ENCODE measurements around the gene TBC1D8. TPM values are rescaled to one million over a fixed set of nuclear protein-coding genes. Genes with fewer than 3 reads are reported as not detected.

Gene TBC1D8
- total and polyA plus RNA-seq, 2 of the 13 experiments (the other 11 are each of a cell fraction or from before 2014, with no cell fraction given), result 45.1 to 95.4 TPM

- ChIA-PET POLR2A (no interaction called here), CTCF (ENCODE audit: low intra/inter-chr PET ratio, low total read pairs) (interaction anchor here (4.6 kb wide), 1 partner anchor 112 kb away, joined by 93 read pairs; the partner anchor contains the start of gene TBC1D8)
- Histone ChIP-seq H3K36me3 (replicated peaks in 1 of 2; ENCODE audit: control insufficient read depth in 1 of 2, insufficient read depth in 2 of 2, low read length in 2 of 2) (peaks cover 33 to 74% of the 10 kb centered on the region in 2 experiments), H3K4me2 (ENCODE audit: low read depth, low read length) (no peak overlapping the region), H3K27me3 (ENCODE audit: control insufficient read depth in 1 of 2, insufficient read depth in 2 of 2, low read length in 2 of 2) (no peaks in the 10 kb centered on the region), H3K4me3 (replicated peaks in 1 of 3; ENCODE audit: insufficient read depth in 1 of 3, low read depth in 2 of 3, low read length in 3 of 3) (no peak overlapping the region), H3K9ac (ENCODE audit: insufficient read depth, low read depth, low read length) (no peak overlapping the region), H3K27ac (ENCODE audit: extremely low read length, insufficient read depth, low read length) (no peak overlapping the region), H3K79me2 (ENCODE audit: insufficient read depth, low read length) (peaks cover 3% of the 10 kb centered on the region), H3K4me1 (ENCODE audit: insufficient read depth, low read length) (peaks cover 16% of the 10 kb centered on the region), H3K9me3 (ENCODE audit: low read length) (no peaks in the 10 kb centered on the region), H2AFZ (ENCODE audit: low read length) (no peak overlapping the region), H4K20me1 (ENCODE audit: insufficient read depth, low read length) (no peaks in the 10 kb centered on the region)
- FAIRE-seq (no peak), ATAC-seq (no peak), DNase-seq (ENCODE audit: low spot score) (no peak)
- no TSS peak for BruUV-seq (replicated peaks)
- in situ Hi-C loops (cut with HindIII; ENCODE audit: extremely low pct_ligation_motif_present, low pct_unique_long_range_greater_than_20kb) (no loop called here), intact Hi-C loops (cut with micrococcal nuclease; ENCODE audit: unreplicated experiment) (no loop called here)
- TF ChIP-seq ZNF550 (CRISPR knock-in tag; IDR thresholded peaks at IDR 0.05; ENCODE audit: borderline replicate concordance) (no peak), CEBPZ (IDR thresholded peaks at IDR 0.05; ENCODE audit: low read length) (no peak), ZNF354B (CRISPR knock-in tag; IDR thresholded peaks at IDR 0.05) (no peak), ZFP90 (CRISPR knock-in tag; IDR thresholded peaks at IDR 0.05; ENCODE audit: borderline replicate concordance) (no peak), ZNF660 (CRISPR knock-in tag; IDR thresholded peaks at IDR 0.05; ENCODE audit: borderline replicate concordance, low read depth) (no peak), ATF4 (CRISPR knock-in tag; IDR thresholded peaks at IDR 0.05) (no peak), ZNF530 (CRISPR knock-in tag; IDR thresholded peaks at IDR 0.05; ENCODE audit: low read depth) (no peak), ELF4 (CRISPR knock-in tag; IDR thresholded peaks at IDR 0.05; ENCODE audit: borderline replicate concordance) (no peak), CEBPB (IDR thresholded peaks at IDR 0.05; ENCODE audit: borderline replicate concordance, low read depth, low read length) (no peak), ZSCAN25 (CRISPR knock-in tag; IDR thresholded peaks at IDR 0.05) (no peak), ZNF777 (CRISPR knock-in tag; IDR thresholded peaks at IDR 0.05) (no peak), HNF4G (IDR thresholded peaks at IDR 0.05; ENCODE audit: borderline replicate concordance, low read depth, low read length) (no peak), HNF4G (CRISPR knock-in tag; IDR thresholded peaks at IDR 0.05; ENCODE audit: borderline replicate concordance, low read depth) (no peak), JUN (CRISPR knock-in tag; IDR thresholded peaks at IDR 0.05) (no peak), MTA3 (CRISPR knock-in tag; IDR thresholded peaks at IDR 0.05) (no peak), ZNF589 (CRISPR knock-in tag; conservative IDR thresholded peaks at IDR 0.05) (no peak), ZNF460 (CRISPR knock-in tag; IDR thresholded peaks at IDR 0.05; ENCODE audit: borderline replicate concordance) (no peak), ZNF816 (CRISPR knock-in tag; IDR thresholded peaks at IDR 0.05; ENCODE audit: borderline replicate concordance) (no peak), ZNF773 (CRISPR knock-in tag; IDR thresholded peaks at IDR 0.05; ENCODE audit: borderline replicate concordance) (no peak), ZNF792 (CRISPR knock-in tag; IDR thresholded peaks at IDR 0.05) (no peak)
- TF ChIP-seq, protein P1, sequence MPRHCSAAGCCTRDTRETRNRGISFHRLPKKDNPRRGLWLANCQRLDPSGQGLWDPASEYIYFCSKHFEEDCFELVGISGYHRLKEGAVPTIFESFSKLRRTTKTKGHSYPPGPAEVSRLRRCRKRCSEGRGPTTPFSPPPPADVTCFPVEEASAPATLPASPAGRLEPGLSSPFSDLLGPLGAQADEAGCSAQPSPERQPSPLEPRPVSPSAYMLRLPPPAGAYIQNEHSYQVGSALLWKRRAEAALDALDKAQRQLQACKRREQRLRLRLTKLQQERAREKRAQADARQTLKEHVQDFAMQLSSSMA (CRISPR knock-in tag; IDR thresholded peaks at IDR 0.05), result no peak
- WGBS (ENCODE audit: low lambda C conversion rate), result 95% methylated on average over 13 of the region's 13 CpGs
These were observed 111.1 kb downstream of the TBC1D8 start for GRCh38 chr2:101040072-101040471.

All from HepG2 (cell line).